PC-9 (cell line): ENCODE results near the gene SH2D1B. TPM values are rescaled to one million over a fixed set of nuclear protein-coding genes. Genes with fewer than 3 reads are reported as not detected.

Experiments used
- BruUV-seq: library from RNA; stranded (reverse); fragments of 400-500 nt; replicated peaks from 2 replicates; lab custom pipeline; 2021; lab: Mats Ljungman, UMichigan
- CTCF ChIA-PET: fragments of 300-600 bp; sonication (Branson Sonifier 250); formaldehyde crosslinking; loops from one replicate; lab custom pipeline; 2022; ENCODE audit warnings: antibody characterized with exemption; lab: Charles Lee
- POLR2A ChIA-PET: fragments of 300-600 bp; sonication (Branson Sonifier 250); formaldehyde crosslinking; loops from one replicate; lab custom pipeline; 2022; ENCODE audit warnings: antibody characterized with exemption; ENCODE audit not compliant: unreplicated experiment; lab: Charles Lee
- DNase-seq, 2 experiments: peaks; one replicate each; pipeline versions ENCODE4 v3.0.0 to v3.0.0-alpha.2; 2015 to 2022; ENCODE audit warnings: mixed read lengths in 1 of 2
- H2AFZ ChIP-seq: fragments of 200-600 bp; sonication (generic); 2 replicates; pipeline ENCODE4 v1.8.1; 2017; ENCODE audit warnings: antibody characterized with exemption
- H3F3A ChIP-seq: fragments of 200-600 bp; sonication (generic); 2 replicates; pipeline ENCODE4 v1.8.1; 2017; ENCODE audit warnings: antibody characterized with exemption, mild to moderate bottlenecking, low read depth; ENCODE audit not compliant: insufficient read depth
- H3K27ac ChIP-seq: fragments of 200-600 bp; sonication (generic); 2 replicates; pipeline ENCODE4 v1.6.1; 2016; ENCODE audit warnings: mixed run types
- H3K27me3 ChIP-seq: fragments of 200-600 bp; sonication (generic); 2 replicates; pipeline ENCODE4 v1.6.1; 2016; ENCODE audit warnings: low read depth, mixed run types; ENCODE audit not compliant: insufficient read depth
- H3K36me3 ChIP-seq: fragments of 200-600 bp; sonication (generic); 2 replicates; pipeline ENCODE4 v1.6.1; 2016; ENCODE audit warnings: low read depth, mixed run types
- H3K4me1 ChIP-seq: fragments of 200-600 bp; sonication (generic); replicated peaks from 2 replicates; pipeline ENCODE4 v1.6.1; 2016; ENCODE audit warnings: mixed run types; ENCODE audit not compliant: insufficient read depth
- H3K4me2 ChIP-seq: fragments of 200-600 bp; sonication (generic); 2 replicates; pipeline ENCODE4 v1.6.1; 2017; ENCODE audit warnings: mixed run types
- H3K4me3 ChIP-seq: fragments of 200-600 bp; sonication (generic); 2 replicates; pipeline ENCODE4 v1.6.1; 2016; ENCODE audit warnings: mixed run types
- H3K79me2 ChIP-seq: fragments of 200-600 bp; sonication (generic); 2 replicates; pipeline ENCODE4 v1.6.1; 2017; ENCODE audit warnings: low read depth, mixed run types
- H3K9me2 ChIP-seq: fragments of 200-600 bp; sonication (generic); 2 replicates; pipeline ENCODE4 v1.8.1; 2017; ENCODE audit warnings: mild to moderate bottlenecking; ENCODE audit not compliant: insufficient read depth
- H3K9me3 ChIP-seq: fragments of 200-600 bp; sonication (generic); 2 replicates; pipeline ENCODE4 v1.8.1; 2016; ENCODE audit warnings: low read depth; ENCODE audit not compliant: insufficient read depth
- H4K20me1 ChIP-seq: fragments of 200-600 bp; sonication (generic); 2 replicates; pipeline ENCODE4 v1.8.1; 2017; ENCODE audit not compliant: insufficient read depth
- EZH2 ChIP-seq: fragments of 200-600 bp; sonication (generic); IDR thresholded peaks from 2 replicates; pipeline ENCODE4 v1.8.0; 2017; ENCODE audit warnings: antibody characterized with exemption, low read depth
- intact Hi-C: fragments of 100-400 bp; cut with micrococcal nuclease; formaldehyde crosslinking; loops from one replicate; pipeline ENCODE4 v1.10.0; 2022; ENCODE audit not compliant: unreplicated experiment
- total RNA-seq: library from RNA; stranded (reverse); gene quantifications from 2 replicates; pipeline ENCODE4 v1.2.3, GENCODE V29; 2021
- TF ChIP-seq, protein P1 (sequence below): fragments of 200-600 bp; sonication (generic); conservative IDR thresholded peaks from 2 replicates; pipeline ENCODE4 v1.6.1; 2017; ENCODE audit warnings: mixed run types, antibody characterized with exemption, mild to moderate bottlenecking, moderate library complexity

Gene SH2D1B
- total RNA-seq, 1 experiment from 2014 or later, result not detected

DNA sequence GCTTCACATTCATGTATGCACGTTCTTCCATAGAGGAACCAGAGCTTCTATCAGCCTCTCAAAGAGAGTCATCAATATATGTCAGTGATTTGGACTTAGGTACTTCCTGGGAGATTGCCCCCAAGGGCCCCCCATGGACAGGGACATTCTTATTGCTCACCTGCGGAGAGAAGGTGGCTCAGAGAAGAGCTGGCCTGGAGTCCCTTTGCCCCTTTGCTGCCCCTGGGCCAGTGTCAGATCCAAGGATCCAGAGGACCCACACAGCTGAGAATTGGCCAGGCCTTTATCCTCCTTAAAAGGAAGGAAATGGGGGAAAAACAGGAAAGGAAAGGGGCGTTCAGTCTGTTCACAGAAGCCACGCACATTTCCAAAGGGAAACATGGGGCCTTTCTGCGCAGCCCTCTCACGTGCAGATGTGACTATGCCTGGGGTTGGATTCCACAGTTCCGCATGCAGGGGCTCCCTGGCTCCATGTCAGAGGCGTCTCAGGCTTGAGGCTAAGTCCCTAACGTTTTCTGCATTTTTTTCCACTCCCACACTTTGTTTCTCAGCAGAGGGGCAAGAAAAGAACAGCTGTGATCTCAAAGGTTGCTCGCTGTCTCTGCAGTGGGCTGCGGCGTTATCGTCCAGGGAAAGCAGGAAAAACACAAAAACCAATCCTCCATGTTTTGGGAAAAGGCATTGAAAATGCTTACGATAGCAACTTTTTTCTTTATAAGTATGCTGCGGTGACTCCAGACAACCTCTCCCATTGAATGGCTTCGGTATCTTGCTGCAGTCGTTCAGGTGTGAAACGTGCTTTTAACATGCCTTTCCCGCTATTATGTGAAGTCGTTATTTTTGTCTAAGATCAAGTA is 24.5 kb downstream of the SH2D1B start:
- no peak overlapping the region for H3K4me3 ChIP-seq
- H3K4me2 ChIP-seq, result no peak overlapping the region
- ChIA-PET POLR2A (no interaction called here), CTCF (no interaction called here)
- intact Hi-C loops, result loop anchor here (2.0 kb wide), 1 partner anchor 103 kb away; no protein-coding TSS in a partner anchor
- DNase-seq, result no peak
- H3K9me2 ChIP-seq, result no peaks in the 10 kb centered on the region
- H3K27ac ChIP-seq, result no peak overlapping the region
- no peak overlapping the region for H2AFZ ChIP-seq
- peaks cover 4% of the 10 kb centered on the region; the same call in 1 of the 2 replicates for H3F3A ChIP-seq
- H3K27me3 ChIP-seq, result no peaks in the 10 kb centered on the region
- H4K20me1 ChIP-seq, result no peaks in the 10 kb centered on the region
- no peak for TF ChIP-seq EZH2
- TF ChIP-seq, protein P1, sequence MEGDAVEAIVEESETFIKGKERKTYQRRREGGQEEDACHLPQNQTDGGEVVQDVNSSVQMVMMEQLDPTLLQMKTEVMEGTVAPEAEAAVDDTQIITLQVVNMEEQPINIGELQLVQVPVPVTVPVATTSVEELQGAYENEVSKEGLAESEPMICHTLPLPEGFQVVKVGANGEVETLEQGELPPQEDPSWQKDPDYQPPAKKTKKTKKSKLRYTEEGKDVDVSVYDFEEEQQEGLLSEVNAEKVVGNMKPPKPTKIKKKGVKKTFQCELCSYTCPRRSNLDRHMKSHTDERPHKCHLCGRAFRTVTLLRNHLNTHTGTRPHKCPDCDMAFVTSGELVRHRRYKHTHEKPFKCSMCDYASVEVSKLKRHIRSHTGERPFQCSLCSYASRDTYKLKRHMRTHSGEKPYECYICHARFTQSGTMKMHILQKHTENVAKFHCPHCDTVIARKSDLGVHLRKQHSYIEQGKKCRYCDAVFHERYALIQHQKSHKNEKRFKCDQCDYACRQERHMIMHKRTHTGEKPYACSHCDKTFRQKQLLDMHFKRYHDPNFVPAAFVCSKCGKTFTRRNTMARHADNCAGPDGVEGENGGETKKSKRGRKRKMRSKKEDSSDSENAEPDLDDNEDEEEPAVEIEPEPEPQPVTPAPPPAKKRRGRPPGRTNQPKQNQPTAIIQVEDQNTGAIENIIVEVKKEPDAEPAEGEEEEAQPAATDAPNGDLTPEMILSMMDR, result no peak
- no peaks in the 10 kb centered on the region for H3K4me1 ChIP-seq
- no peaks in the 10 kb centered on the region for H3K79me2 ChIP-seq
- no TSS peak for BruUV-seq
- H3K9me3 ChIP-seq, result no peaks in the 10 kb centered on the region
- H3K36me3 ChIP-seq, result peaks cover 19% of the 10 kb centered on the region

DNA sequence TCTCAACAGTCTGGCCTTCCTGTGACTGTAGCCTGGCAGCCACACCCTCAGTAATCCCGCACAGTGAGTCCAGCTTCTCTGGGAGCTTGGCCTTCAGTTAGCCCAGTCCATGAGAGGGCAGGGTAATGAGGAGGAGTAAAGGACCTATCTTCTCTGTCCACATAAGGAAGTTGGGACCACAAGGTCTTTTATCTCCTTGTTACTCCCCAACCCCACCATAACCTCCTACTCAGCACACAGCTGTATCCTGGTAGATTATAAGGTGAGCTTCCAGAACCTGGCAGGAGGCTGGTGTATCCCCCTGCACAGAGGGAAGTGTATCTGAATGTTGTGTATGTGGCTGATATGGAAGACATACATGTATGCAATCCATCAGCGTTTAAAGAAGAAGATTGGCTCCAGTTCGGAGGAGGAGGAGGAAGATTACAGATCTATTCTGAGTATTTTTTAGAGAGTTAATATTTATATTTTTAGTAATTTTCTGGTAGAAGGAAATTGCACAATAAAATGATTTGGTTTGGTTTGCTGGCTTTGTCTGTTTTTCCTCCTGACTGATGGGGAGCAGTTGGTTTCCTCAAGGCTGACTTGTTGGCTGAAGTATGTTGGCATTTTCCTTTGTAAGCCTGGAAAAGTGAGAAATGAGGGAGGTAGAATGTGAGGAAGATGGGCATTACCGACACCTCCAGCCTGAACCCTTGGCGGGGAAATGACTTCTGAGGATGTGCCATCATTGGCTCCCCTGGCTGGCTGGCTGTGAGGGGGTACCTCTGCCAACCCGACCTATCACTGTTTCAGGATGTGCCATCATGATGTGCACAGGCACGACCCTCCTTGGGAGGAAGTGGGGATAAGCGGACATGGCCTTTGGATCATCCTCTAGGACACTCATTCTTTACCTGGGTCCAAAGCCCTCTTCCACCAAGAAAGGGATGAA is 25.4 kb downstream of the SH2D1B start:
- POLR2A ChIA-PET, result no interaction called here
- no peak overlapping the region for H3K4me2 ChIP-seq

DNA sequence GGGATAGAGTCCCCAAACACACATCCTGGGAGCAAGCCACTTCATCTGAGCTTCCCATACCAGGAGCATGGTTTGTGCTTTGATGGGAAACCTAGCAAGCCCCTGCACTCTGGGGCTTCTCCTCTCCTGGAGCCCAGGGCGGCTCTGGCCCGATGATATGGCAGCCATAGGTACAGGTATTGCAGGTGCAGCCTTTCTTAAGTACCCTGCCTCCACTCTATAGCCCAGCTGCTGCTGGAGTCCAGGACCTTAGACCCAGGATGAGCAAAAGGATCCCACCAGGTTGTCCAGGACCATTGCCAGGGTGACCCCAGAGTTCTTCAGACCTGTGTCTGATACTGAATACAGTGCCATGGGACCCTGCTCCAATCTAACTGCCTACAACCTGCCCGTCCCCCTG is 26.2 kb downstream of the SH2D1B start:
- TF ChIP-seq EZH2, result no peak
- TF ChIP-seq, protein P1, result no peak
- intact Hi-C loops, result no loop called here
- no peaks in the 10 kb centered on the region for H3K9me3 ChIP-seq
- H3K4me2 ChIP-seq, result no peak overlapping the region
- no peak for DNase-seq
- no peaks in the 10 kb centered on the region for H4K20me1 ChIP-seq
- H2AFZ ChIP-seq, result no peak overlapping the region
- BruUV-seq, result no TSS peak
- H3K4me3 ChIP-seq, result no peak overlapping the region
- H3K9me2 ChIP-seq, result no peaks in the 10 kb centered on the region
- H3K27ac ChIP-seq, result no peak overlapping the region
- CTCF ChIA-PET, result no interaction called here
- H3F3A ChIP-seq, result peaks cover 5% of the 10 kb centered on the region; the same call in 1 of the 2 replicates
- no peaks in the 10 kb centered on the region for H3K79me2 ChIP-seq
- H3K27me3 ChIP-seq, result no peaks in the 10 kb centered on the region
- POLR2A ChIA-PET, result no interaction called here
- peaks cover 19% of the 10 kb centered on the region for H3K36me3 ChIP-seq
- peaks cover 14% of the 10 kb centered on the region for H3K4me1 ChIP-seq

More for the DNA sequence above, 25.4 kb downstream of the SH2D1B start:
- Histone ChIP-seq H3K27ac (no peak overlapping the region), H3K4me1 (peaks cover 6% of the 10 kb centered on the region), H3K9me3 (no peaks in the 10 kb centered on the region), H3K9me2 (no peaks in the 10 kb centered on the region), H3K27me3 (no peaks in the 10 kb centered on the region), H3K79me2 (no peaks in the 10 kb centered on the region), H3K4me3 (no peak overlapping the region), H3K36me3 (peaks cover 19% of the 10 kb centered on the region), H2AFZ (no peak overlapping the region), H4K20me1 (no peaks in the 10 kb centered on the region), H3F3A (peaks cover 6% of the 10 kb centered on the region; the same call in 1 of the 2 replicates)
- BruUV-seq, result no TSS peak
- no peak for DNase-seq
- intact Hi-C loops, result no loop called here
- CTCF ChIA-PET, result no interaction called here
- TF ChIP-seq, protein P1, result no peak
- TF ChIP-seq EZH2, result no peak
